ENCODE measurements around the gene C1S.
"Not testable (repeated sequence)": the region's sequence is repeated elsewhere in the genome, so short reads cannot be mapped to it uniquely, and the experiment has no call there.

The C1S gene

GRCh38 chr12:7031306-7031705 lies 29.2 kb upstream of the C1S start:
- H3K4me3 ChIP-seq (ENCODE audit: control insufficient read depth, low read depth, low read length) = no peak overlapping the region
- no peak for DNase-seq (ENCODE audit: low read depth)
- no peak for TF ChIP-seq CTCF (IDR thresholded peaks at IDR 0.05; ENCODE audit: control insufficient read depth, insufficient read depth, low read depth, low read length, missing control alignments)

DNA sequence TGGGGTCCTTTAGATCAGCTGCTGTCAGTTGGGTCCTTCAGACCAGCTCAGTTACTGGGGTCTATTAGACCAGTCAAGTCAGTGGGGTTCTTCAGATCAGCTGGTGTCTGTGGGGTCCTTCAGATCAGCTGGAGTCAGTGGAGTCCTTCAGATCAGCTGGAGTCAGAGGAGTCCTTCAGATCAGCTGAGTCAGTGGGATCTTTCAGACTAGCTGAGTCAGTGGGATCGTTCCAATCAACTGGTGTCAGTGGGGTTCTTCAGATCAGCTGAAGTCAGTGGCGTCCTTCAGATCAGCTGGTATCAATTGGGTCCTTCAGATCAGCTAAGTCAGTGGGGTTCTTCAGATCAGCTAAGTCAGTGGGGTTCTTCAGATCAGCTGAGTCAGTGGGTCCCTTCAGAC lies 27.5 kb upstream of the C1S start:
- TF ChIP-seq CTCF (IDR thresholded peaks at IDR 0.05; ENCODE audit: control insufficient read depth, insufficient read depth, low read depth, low read length, missing control alignments) = no peak
- no peak overlapping the region for H3K4me3 ChIP-seq (ENCODE audit: control insufficient read depth, low read depth, low read length)
- DNase-seq (ENCODE audit: low read depth) = no peak

DNA sequence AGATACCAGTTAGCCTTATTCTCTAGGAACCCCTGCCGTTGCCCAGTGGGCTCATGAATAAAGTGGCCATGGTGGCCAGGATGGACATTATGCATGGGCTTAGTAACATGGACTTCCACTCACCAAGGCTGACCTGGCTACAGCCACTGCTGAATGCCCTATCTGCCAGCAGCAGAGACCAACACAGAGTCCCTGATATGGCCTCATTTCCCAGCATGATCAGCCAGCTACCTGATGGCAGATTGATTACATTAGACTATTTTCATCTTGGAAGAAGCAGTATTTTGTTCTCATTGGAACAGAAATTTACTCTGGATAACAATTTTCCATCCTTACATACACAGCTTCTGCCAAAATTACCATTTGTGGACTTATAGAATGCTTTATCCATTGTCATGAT lies 26.1 kb upstream of the C1S start:
- no peak for TF ChIP-seq CTCF (IDR thresholded peaks at IDR 0.05; ENCODE audit: control insufficient read depth, insufficient read depth, low read depth, low read length, missing control alignments)
- no peak for DNase-seq (ENCODE audit: low read depth)
- no peak overlapping the region for H3K4me3 ChIP-seq (ENCODE audit: control insufficient read depth, low read depth, low read length)

DNA sequence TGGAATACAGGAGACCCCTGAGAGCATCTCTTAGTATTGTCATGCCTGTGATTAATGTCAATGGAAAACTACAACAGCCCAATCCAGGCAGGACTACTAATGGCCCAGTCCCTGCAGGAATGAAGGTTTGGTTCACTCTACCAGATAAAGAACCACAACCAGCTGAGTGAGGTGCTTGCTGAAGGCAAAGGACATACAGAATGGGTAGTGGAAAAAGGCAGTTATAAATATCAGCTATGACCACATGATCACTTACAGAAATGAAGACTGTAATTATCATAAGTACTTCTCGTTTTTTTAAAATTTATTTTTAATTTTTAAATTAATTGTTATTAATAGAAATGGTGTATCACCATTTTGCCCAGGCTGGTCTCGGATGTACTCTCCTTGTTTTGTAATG lies 25.1 kb upstream of the C1S start:
- no peak overlapping the region for H3K4me3 ChIP-seq (ENCODE audit: control insufficient read depth, low read depth, low read length)
- TF ChIP-seq CTCF (IDR thresholded peaks at IDR 0.05; ENCODE audit: control insufficient read depth, insufficient read depth, low read depth, low read length, missing control alignments) = no peak
- DNase-seq (ENCODE audit: low read depth) = no peak

DNA sequence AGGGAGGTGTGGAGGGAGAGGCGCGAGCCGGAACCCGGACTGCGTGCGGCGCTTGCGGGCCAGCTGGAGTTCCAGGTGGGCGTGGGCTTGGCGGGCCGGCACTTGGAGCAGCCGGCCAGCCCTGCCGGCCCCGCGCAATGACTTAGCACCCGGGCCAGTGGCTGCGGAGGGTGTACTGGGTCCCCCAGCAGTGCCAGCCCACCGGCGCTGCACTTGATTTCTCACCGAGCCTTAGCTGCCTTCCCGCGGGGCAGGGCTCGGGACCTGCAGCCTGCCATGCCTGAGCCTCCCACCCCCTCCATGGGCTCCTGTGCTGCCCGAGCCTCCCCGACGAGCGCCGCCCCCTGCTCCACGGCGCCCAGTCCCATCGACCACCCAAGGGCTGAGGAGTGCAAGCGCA lies 23.1 kb upstream of the C1S start:
- DNase-seq (ENCODE audit: low read depth); H3K4me3 ChIP-seq (ENCODE audit: control insufficient read depth, low read depth, low read length): not testable (repeated sequence)

DNA sequence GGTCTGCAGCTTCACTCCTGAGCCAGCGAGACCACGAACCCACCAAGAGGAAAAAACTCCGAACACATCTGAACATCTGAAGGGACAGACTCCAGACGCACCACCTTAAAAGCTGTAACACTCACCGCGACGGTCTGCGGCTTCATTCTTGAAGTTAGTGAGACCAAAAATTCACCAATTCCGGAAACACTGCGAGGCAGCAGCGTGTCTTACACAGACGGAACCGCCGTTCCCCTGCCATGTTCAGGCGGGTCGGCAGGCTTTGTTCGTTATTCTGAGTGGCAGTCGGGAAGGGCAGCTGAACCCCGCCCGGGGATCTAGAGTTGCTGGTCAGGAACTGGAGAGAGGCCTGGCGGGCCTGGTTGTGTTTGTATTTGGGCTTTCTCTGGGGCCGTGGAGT lies 21.9 kb upstream of the C1S start:
- no peak for TF ChIP-seq CTCF (IDR thresholded peaks at IDR 0.05; ENCODE audit: control insufficient read depth, insufficient read depth, low read depth, low read length, missing control alignments)
- no peak for DNase-seq (ENCODE audit: low read depth)
- H3K4me3 ChIP-seq (ENCODE audit: control insufficient read depth, low read depth, low read length) = no peak overlapping the region

DNA sequence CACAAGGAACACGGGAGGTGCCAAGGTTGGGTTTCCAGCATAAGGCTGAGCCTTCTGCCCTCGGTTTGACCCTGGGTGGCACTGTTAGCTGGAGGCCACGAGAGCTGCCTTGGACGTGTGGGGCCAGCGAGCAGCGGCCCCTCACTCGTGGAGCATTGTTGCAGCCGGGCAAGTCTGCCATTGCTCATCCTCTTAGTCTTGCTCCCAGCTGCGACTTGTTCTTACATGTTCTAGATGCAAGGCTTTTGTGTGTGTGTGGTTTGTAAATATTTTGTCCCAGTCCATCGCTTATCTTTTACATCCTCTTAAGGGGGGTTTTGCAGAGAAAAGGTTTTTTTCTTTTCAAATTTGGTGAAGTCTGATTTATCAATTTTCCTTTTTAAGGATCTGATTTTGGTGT lies 21.1 kb upstream of the C1S start:
- DNase-seq (ENCODE audit: low read depth) = no peak
- no peak for TF ChIP-seq CTCF (IDR thresholded peaks at IDR 0.05; ENCODE audit: control insufficient read depth, insufficient read depth, low read depth, low read length, missing control alignments)
- H3K4me3 ChIP-seq (ENCODE audit: control insufficient read depth, low read depth, low read length) = no peak overlapping the region

Data from AG09309 (cell line).